ENCODE measurements around the gene HOXB9.

GRCh38 chr17:48575066-48575582, 51.0 kb downstream of the HOXB9 start:
- TF ChIP-seq CTCF (IDR thresholded peaks at IDR 0.05; ENCODE audit: extremely low read depth in 1 of 2, insufficient read depth in 1 of 2, low read depth in 1 of 2, low read length in 2 of 2): no peak
- TF ChIP-seq FOS (IDR thresholded peaks at IDR 0.05; ENCODE audit: borderline replicate concordance, insufficient read depth, low read length): no peak
- TF ChIP-seq POLR2A (IDR thresholded peaks at IDR 0.05; ENCODE audit: low read depth, low read length): no peak
- TF ChIP-seq EZH2 (IDR thresholded peaks at IDR 0.05; ENCODE audit: borderline replicate concordance, low read depth, low read length, severe bottlenecking): no peak
- TF ChIP-seq POLR2AphosphoS5 (IDR thresholded peaks at IDR 0.05; ENCODE audit: insufficient read depth, low read depth, low read length): no peak
- TF ChIP-seq MYC (IDR thresholded peaks at IDR 0.05; ENCODE audit: low read depth, low read length): no peak
- TF ChIP-seq GATA2 (IDR thresholded peaks at IDR 0.05; ENCODE audit: insufficient read depth, insufficient read length, low read depth, low read length): no peak
- TF ChIP-seq, protein P1, sequence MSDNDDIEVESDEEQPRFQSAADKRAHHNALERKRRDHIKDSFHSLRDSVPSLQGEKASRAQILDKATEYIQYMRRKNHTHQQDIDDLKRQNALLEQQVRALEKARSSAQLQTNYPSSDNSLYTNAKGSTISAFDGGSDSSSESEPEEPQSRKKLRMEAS (IDR thresholded peaks at IDR 0.05; ENCODE audit: insufficient read depth, insufficient read length): no peak
- TF ChIP-seq JUN (IDR thresholded peaks at IDR 0.05; ENCODE audit: borderline replicate concordance, insufficient read depth, insufficient read length, low read depth): no peak

All from endothelial cell of umbilical vein (primary cell).